GM12878 (cell line): ENCODE data around the gene FAM171A1. TPM values are rescaled to one million over a fixed set of nuclear protein-coding genes. Genes with fewer than 3 reads are reported as not detected.
A peak's percentile ranks its signal among the peaks of the same experiment; 100 is the strongest.

Experiments used
- ATAC-seq: fragments of 200-7000 bp; cut with Tn5 transposase; 3 replicates; pipeline ENCODE4 v1.9.1; 2020; ENCODE audit warnings: mild to moderate bottlenecking, moderate library complexity
- BruUV-seq: library from RNA; stranded (reverse); fragments of 400-500 nt; replicated peaks from 2 replicates; lab custom pipeline; 2021; lab: Mats Ljungman, UMichigan
- CTCF ChIA-PET: fragments of 300-600 bp; sonication (Branson Sonifier 250); formaldehyde crosslinking; extraction: SDS; loops from one replicate; lab custom pipeline; 2021; ENCODE audit warnings: inconsistent platforms; lab: Yijun Ruan, JAX
- POLR2A ChIA-PET: fragments of 350-600 bp; formaldehyde crosslinking; extraction: SDS; loops from one replicate; lab custom pipeline; 2021; ENCODE audit warnings: inconsistent platforms; lab: Charles Lee
- RAD21 ChIA-PET: fragments of 300-600 bp; sonication (Branson Sonifier 250); formaldehyde crosslinking; loops from one replicate; lab custom pipeline; 2023; ENCODE audit warnings: antibody characterized with exemption; ENCODE audit not compliant: unreplicated experiment; lab: Charles Lee
- SMC1A ChIA-PET: fragments of 300-600 bp; sonication (Branson Sonifier 250); formaldehyde crosslinking; loops from one replicate; lab custom pipeline; 2023; ENCODE audit not compliant: unreplicated experiment, uncharacterized antibody; lab: Charles Lee
- DNase-seq: peaks from one replicate; pipeline ENCODE4 v3.0.0-alpha.2; 2011; ENCODE audit warnings: low read depth, low spot score
- FAIRE-seq: peaks from 3 replicates; lab custom pipeline; 2011; peaks lifted over from hg19 to GRCh38; lab: Jason Lieb, UNC
- H2AFZ ChIP-seq: 2 replicates; pipeline ENCODE4 v1.6.0; 2011; ENCODE audit warnings: low read depth, low read length, control low read depth; ENCODE audit not compliant: control insufficient read depth
- H3K27ac ChIP-seq: 2 replicates; pipeline ENCODE4 v1.5.1; 2011; ENCODE audit warnings: control low read depth; ENCODE audit not compliant: control insufficient read depth, insufficient read depth
- H3K27me3 ChIP-seq, 2 experiments: replicated peaks in 1 of 2; 2 replicates each; pipeline versions ENCODE4 v1.6.0 to v1.6.1; 2011; ENCODE audit warnings: low read length in 1 of 2; ENCODE audit not compliant: control insufficient read depth in 2 of 2, insufficient read depth in 2 of 2
- H3K36me3 ChIP-seq, 2 experiments: 2 replicates each; pipeline ENCODE4 v1.5.1; 2011; ENCODE audit warnings: low read length in 1 of 2; ENCODE audit not compliant: control insufficient read depth in 2 of 2, insufficient read depth in 2 of 2
- H3K4me1 ChIP-seq: 2 replicates; pipeline ENCODE4 v1.6.1; 2011; ENCODE audit warnings: mild to moderate bottlenecking, low read length, moderate library complexity, mixed read lengths; ENCODE audit not compliant: control insufficient read depth, insufficient read depth
- H3K4me2 ChIP-seq: 2 replicates; pipeline ENCODE4 v1.6.0; 2011; ENCODE audit warnings: control low read depth; ENCODE audit not compliant: control insufficient read depth, insufficient read depth
- H3K4me3 ChIP-seq: fragments of 200-600 bp; sonication (generic); 2 replicates; pipeline ENCODE4 v1.5.1; 2016
- H3K79me2 ChIP-seq: 2 replicates; pipeline ENCODE4 v1.6.0; 2011; ENCODE audit warnings: low read length; ENCODE audit not compliant: control insufficient read depth, insufficient read depth
- H3K9ac ChIP-seq: 2 replicates; pipeline ENCODE4 v1.8.0; 2011; ENCODE audit warnings: low read length, control low read depth, mixed read lengths; ENCODE audit not compliant: control insufficient read depth, insufficient read depth
- H3K9me3 ChIP-seq: replicated peaks from 3 replicates; pipeline ENCODE4 v1.5.1; 2011; ENCODE audit warnings: mild to moderate bottlenecking, low read length; ENCODE audit not compliant: control insufficient read depth, insufficient read depth
- H4K20me1 ChIP-seq: 2 replicates; pipeline ENCODE4 v1.6.0; 2011; ENCODE audit not compliant: control insufficient read depth, insufficient read depth
- GATAD2B ChIP-seq: fragments of 450-650 bp; conservative IDR thresholded peaks from 2 replicates; pipeline ENCODE4 v1.6.1; 2017; ENCODE audit warnings: low read depth, mild to moderate bottlenecking, moderate library complexity
- KDM1A ChIP-seq: fragments of 200-600 bp; sonication (generic); IDR thresholded peaks from 2 replicates; pipeline ENCODE4 v1.6.1; 2016; ENCODE audit warnings: borderline replicate concordance
- SUZ12 ChIP-seq: fragments of 200-600 bp; sonication (generic); IDR thresholded peaks from one replicate; pipeline ENCODE4 v1.6.1; 2018; ENCODE audit warnings: antibody characterized with exemption, mild to moderate bottlenecking; ENCODE audit not compliant: unreplicated experiment
- WGBS: methylation state at CpG from one replicate; pipeline ENCODE4 v1.1.6; 2016; ENCODE audit warnings: low lambda C conversion rate; ENCODE audit not compliant: insufficient replicate concordance, insufficient coverage; ENCODE audit errors: missing lambda C conversion rate; 5-methylcytosine and 5-hydroxymethylcytosine counted together
- in situ Hi-C: fragments of 300-500 bp; cut with MboI; formaldehyde crosslinking; loops from 9 replicates; pipeline ENCODE4 v1.14.3; 2018; ENCODE audit warnings: mixed read lengths
- intact Hi-C: fragments of 100-400 bp; cut with micrococcal nuclease; formaldehyde crosslinking; loops from one replicate; pipeline ENCODE4 v1.14.2; 2022; ENCODE audit not compliant: unreplicated experiment
- polyA plus RNA-seq, 11 experiments: library from polyadenylated mRNA; depleted of rRNA in 4 of 11; unstranded in 6 of 11; stranded (reverse) in 5 of 11; fragments of >200 nt; fragmentation: Nextera tagmentation in 4 of 11; fragmentation: Illumina TruSeq in 1 of 11; extraction: Ambion mirVana in 4 of 11; extraction: Trizol in 1 of 11; gene quantifications; 1 replicate in 1 of 11; 2 replicates in 10 of 11; pipeline versions ENCODE4 v1.2.1 to v1.2.3, GENCODE V29; 2011 to 2016; ENCODE audit warnings: inconsistent platforms in 2 of 11, missing spikeins in 2 of 11, low read depth in 1 of 11
- total RNA-seq, 4 experiments: library from RNA; depleted of rRNA in 3 of 4; stranded (reverse); fragments of >200 nt in 3 of 4; fragmentation: Illumina TruSeq in 1 of 4; extraction: Trizol in 1 of 4; gene quantifications; 2 replicates each; pipeline versions ENCODE4 v1.2.1 to v1.2.3, GENCODE V29; 2013 to 2021

FAM171A1 gene
- total and polyA plus RNA-seq, 10 of the 15 experiments (the other 5 are each of a cell fraction or from before 2014, with no cell fraction given) = 0.05 to 0.28 (median 0.10) TPM; not detected in 1

- Histone ChIP-seq H3K27ac (no peak overlapping the region), H3K36me3 (no peaks in the 10 kb centered on the region), H3K4me2 (no peak overlapping the region), H3K9ac (no peak overlapping the region), H4K20me1 (no peaks in the 10 kb centered on the region), H3K4me1 (peaks cover 7% of the 10 kb centered on the region; the same call in 1 of the 2 replicates), H2AFZ (no peak overlapping the region), H3K27me3 (peaks cover 5 to 11% of the 10 kb centered on the region in 2 experiments), H3K9me3 (no peaks in the 10 kb centered on the region), H3K4me3 (no peak overlapping the region), H3K79me2 (no peaks in the 10 kb centered on the region)
- WGBS = 23% methylated on average over 23 of the region's 65 CpGs
- ChIA-PET RAD21 (no interaction called here), CTCF (no interaction called here), POLR2A (no interaction called here), SMC1A (no interaction called here)
- no TSS peak for BruUV-seq
- in situ Hi-C loops (no loop called here), intact Hi-C loops (no loop called here)
- FAIRE-seq (no peak), ATAC-seq (peak; percentile 44), DNase-seq (no peak)
- TF ChIP-seq GATAD2B = no peak
- peak; percentile 51 for TF ChIP-seq SUZ12
Measured at GRCh38 chr10:15370212-15370855, 755 bp downstream of the FAM171A1 start.

- ChIA-PET CTCF (no interaction called here), RAD21 (no interaction called here), SMC1A (no interaction called here), POLR2A (no interaction called here)
- Histone ChIP-seq H3K9me3 (no peaks in the 10 kb centered on the region), H3K4me2 (no peak overlapping the region), H4K20me1 (no peaks in the 10 kb centered on the region), H2AFZ (no peak overlapping the region), H3K9ac (no peak overlapping the region), H3K36me3 (no peaks in the 10 kb centered on the region), H3K4me3 (no peak overlapping the region), H3K4me1 (peaks cover 7% of the 10 kb centered on the region; the same call in 1 of the 2 replicates), H3K79me2 (no peaks in the 10 kb centered on the region), H3K27me3 (peaks cover 5 to 13% of the 10 kb centered on the region in 2 experiments), H3K27ac (no peak overlapping the region)
- TF ChIP-seq KDM1A = no peak
- intact Hi-C loops (no loop called here), in situ Hi-C loops (no loop called here)
- no TSS peak for BruUV-seq
- no peak for DNase-seq
- no peak for FAIRE-seq
- WGBS = 39% methylated on average over 29 of the region's 29 CpGs
- ATAC-seq = no peak
Measured at GRCh38 chr10:15369256-15370211, 1.6 kb downstream of the FAM171A1 start.
